T47D (cell line): Measurements from ENCODE around the gene ABHD14A.

ENCODE experiments used
- DNase-seq, 2 experiments: peaks; one replicate each; pipeline versions ENCODE4 v3.0.0 to v3.0.0-alpha.2; 2011 to 2012; ENCODE audit warnings: low read depth in 1 of 2, low spot score in 1 of 2
- JUND ChIP-seq: IDR thresholded peaks from 2 replicates; pipeline ENCODE4 v1.6.1; 2012; ENCODE audit warnings: low read depth
- in situ Hi-C: cut with HindIII; loops from 2 replicates; pipeline ENCODE4 v1.10.0; 2016; ENCODE audit warnings: low sequenced_read_pairs, low pct_unique_long_range_greater_than_20kb

The ABHD14A gene

GRCh38 chr3:51974277-51974962 is 444 bp upstream of the ABHD14A start:
- DNase-seq = peak in 1 of 2 experiments; percentile 88
- in situ Hi-C loops = no loop called here
- TF ChIP-seq JUND = no peak

GRCh38 chr3:51975852-51976549 is 1.1 kb downstream of the ABHD14A start:
- no peak for DNase-seq
- in situ Hi-C loops = no loop called here
- no peak for TF ChIP-seq JUND

- TF ChIP-seq JUND = no peak
- no peak for DNase-seq
- in situ Hi-C loops = no loop called here
These were observed 2.7 kb downstream of the ABHD14A start for GRCh38 chr3:51977446-51978142.

GRCh38 chr3:51978143-51978502 is 3.3 kb downstream of the ABHD14A start:
- no peak for TF ChIP-seq JUND
- in situ Hi-C loops = no loop called here
- no peak for DNase-seq

DNA sequence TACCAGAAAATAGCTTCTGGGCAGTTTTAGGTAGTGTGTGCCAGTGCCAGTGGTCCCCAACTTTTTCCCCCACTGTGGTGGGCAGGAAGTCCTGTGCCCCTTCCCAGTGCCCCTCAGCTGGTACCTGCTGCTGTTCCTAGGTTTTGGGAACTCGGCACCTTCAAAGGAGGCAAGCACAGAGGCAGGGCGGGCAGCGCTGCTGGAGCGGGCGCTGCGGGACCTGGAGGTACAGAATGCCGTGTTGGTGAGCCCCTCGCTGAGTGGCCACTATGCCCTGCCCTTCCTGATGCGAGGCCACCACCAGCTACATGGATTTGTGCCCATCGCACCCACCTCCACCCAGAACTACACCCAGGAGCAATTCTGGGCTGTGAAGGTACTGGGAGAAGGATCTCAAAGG is 5.4 kb downstream of the ABHD14A start:
- in situ Hi-C loops = no loop called here
- DNase-seq = no peak
- no peak for TF ChIP-seq JUND

GRCh38 chr3:51982352-51982837 is 7.5 kb downstream of the ABHD14A start:
- peak; percentile 66 to 71 for DNase-seq
- no peak for TF ChIP-seq JUND
- in situ Hi-C loops = no loop called here

DNA sequence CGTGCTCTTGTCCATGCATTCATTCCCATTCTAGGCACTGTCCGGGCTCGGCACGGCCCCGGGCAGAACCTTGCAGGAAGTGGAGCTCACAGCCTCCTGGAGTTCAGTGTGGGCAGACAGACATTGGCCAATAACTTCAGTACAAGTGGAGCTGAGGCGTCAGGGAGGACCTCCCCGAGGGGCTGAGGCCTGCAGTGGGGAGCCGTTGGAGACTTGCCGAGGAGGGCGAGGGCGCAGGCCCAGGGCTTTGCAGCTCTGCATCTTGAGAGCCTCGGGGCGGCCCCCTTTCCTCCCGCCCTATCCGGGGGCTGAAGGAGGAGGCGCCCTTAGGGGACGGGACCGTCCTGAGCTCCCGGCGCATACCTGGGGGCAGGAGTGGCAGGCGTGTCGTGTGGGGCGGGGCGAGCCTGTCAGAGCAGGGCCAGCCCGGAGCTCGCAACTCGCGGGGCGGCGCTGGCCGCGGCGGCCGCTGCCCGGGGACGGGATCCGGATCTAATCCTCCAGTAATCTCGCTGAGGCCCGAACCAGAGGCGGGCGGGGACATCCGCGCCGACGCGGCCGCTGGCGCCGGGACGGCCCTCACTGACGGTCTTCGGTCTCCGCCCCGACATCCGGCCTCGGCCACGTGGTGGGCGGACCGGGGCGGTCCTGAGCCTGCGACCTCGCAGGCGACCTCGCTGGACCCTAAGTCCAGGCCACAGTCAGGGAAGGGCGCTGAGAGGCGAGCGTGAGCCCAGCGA is 8.1 kb downstream of the ABHD14A start, which contains the start of gene ACY1:
TSS of gene ACY1 (plus strand) at position 698 of the 740 bp plus-strand sequence. CDS start 530 bp downstream, outside the sequence.
- TF ChIP-seq JUND = no peak
- in situ Hi-C loops = no loop called here
- peak; percentile 89 to 94 for DNase-seq

DNA sequence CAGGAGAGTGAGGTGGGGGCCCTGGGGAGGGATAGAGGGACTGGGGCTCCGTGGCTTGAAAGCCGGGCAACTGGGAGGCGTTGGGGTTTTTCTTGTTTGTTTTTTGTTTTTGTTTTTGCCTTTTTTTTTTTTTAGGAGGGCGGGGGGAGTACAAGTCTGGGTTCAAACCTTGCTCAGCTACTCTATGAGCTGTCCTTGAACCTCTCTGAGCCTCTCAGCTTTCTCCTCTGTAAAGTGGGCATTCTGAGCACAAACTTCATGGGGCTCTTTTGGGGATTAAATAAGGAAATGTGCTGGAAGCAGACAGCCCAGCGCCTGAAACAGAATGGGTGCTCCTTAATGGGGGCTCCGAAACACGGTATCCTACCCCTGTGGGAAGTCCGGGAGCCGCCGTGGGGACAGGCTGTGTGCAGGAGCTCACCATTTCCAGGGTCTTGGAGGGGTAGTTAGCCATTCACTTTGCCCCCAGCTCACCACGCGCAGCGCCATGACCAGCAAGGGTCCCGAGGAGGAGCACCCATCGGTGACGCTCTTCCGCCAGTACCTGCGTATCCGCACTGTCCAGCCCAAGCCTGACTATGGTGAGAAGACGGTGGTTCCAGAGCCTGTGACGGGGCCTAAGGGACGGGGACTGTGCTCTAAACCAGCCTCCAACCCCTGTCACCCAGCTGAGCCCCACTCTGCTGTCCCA is 8.9 kb downstream of the ABHD14A start:
- no peak for DNase-seq
- in situ Hi-C loops = no loop called here
- no peak for TF ChIP-seq JUND

DNA sequence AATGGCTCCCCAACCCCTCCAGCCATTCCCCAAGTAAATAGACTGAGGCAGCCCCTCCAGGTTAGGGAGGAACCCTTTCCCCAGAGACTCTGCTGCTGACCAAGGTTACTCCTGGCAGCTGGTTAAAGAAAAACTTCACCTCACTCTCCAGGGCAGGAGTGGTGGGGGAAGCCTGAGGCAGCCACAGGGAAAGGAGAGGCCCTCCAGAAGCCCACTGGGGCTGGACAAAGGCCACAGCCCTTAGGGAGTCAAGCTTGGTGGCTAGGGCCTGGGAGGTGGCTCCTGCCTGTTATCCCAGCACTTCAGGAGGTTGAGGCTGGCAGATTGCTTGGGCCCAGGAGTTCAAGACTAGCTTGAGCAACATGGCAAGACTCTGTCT is 9.4 kb downstream of the ABHD14A start:
- in situ Hi-C loops = no loop called here

GRCh38 chr3:51985063-51985462 is 10.2 kb downstream of the ABHD14A start:
- in situ Hi-C loops = no loop called here
- no peak for DNase-seq
- no peak for TF ChIP-seq JUND

More for the DNA sequence above, 9.4 kb downstream of the ABHD14A start:
- DNase-seq = no peak
- no peak for TF ChIP-seq JUND

- no peak for DNase-seq
- TF ChIP-seq JUND = no peak
- in situ Hi-C loops = no loop called here
These were observed 11.4 kb downstream of the ABHD14A start for GRCh38 chr3:51986010-51986947.
